ENCODE results near the gene FAM135A. TPM values are rescaled to one million over a fixed set of nuclear protein-coding genes. Genes with fewer than 3 reads are reported as not detected.

Gene FAM135A
- total RNA-seq, 1 donor = 21.0 TPM

DNA sequence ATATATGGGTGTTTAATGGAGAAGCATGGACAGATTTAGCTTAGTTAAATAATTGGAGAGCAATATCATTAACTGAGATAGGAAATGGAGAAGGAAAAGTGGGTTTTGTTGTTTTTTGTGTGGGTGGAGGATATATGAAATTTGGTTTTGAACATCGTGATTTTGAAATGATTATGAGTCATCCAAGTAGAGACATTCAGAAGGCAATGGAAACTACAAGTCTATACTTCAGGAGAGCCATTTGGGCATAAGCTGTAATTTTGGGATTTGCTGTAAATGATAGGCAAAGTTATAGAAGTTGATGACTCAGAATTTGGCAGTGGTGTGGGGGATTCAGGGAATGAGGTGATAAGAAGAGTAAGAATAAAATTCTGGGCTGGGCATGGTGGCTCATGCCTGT, 27.4 kb upstream of the FAM135A start:
- DNase-seq (ENCODE audit: low read depth) = peak; percentile 2
- TF ChIP-seq, protein P1, sequence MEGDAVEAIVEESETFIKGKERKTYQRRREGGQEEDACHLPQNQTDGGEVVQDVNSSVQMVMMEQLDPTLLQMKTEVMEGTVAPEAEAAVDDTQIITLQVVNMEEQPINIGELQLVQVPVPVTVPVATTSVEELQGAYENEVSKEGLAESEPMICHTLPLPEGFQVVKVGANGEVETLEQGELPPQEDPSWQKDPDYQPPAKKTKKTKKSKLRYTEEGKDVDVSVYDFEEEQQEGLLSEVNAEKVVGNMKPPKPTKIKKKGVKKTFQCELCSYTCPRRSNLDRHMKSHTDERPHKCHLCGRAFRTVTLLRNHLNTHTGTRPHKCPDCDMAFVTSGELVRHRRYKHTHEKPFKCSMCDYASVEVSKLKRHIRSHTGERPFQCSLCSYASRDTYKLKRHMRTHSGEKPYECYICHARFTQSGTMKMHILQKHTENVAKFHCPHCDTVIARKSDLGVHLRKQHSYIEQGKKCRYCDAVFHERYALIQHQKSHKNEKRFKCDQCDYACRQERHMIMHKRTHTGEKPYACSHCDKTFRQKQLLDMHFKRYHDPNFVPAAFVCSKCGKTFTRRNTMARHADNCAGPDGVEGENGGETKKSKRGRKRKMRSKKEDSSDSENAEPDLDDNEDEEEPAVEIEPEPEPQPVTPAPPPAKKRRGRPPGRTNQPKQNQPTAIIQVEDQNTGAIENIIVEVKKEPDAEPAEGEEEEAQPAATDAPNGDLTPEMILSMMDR (IDR thresholded peaks at IDR 0.05; ENCODE audit: insufficient read depth, low read length) = no peak
- no peak overlapping the region for H3K4me3 ChIP-seq (ENCODE audit: low read depth, low read length)

DNA sequence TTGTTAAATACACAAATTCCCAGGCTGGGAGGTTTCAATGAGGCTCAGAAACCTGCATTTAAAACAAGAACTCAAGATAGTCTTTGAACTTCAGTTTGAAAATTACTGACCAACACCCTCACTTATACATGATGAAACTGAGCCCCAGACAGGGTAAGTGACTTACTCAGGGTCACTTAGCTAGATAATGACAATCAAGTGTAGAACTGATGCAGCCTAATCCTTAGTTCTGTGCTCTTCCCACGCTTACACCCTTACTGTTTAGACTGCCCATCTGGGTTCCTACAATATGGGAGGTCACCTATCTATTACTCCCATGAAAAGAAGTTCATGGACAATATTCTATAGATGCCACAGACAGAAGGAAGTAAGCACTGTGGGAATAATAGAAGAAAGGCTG, 24.5 kb upstream of the FAM135A start:
- H3K4me3 ChIP-seq (ENCODE audit: low read depth, low read length) = no peak overlapping the region
- no peak for DNase-seq (ENCODE audit: low read depth)
- TF ChIP-seq, protein P1 (IDR thresholded peaks at IDR 0.05; ENCODE audit: insufficient read depth, low read length) = no peak

DNA sequence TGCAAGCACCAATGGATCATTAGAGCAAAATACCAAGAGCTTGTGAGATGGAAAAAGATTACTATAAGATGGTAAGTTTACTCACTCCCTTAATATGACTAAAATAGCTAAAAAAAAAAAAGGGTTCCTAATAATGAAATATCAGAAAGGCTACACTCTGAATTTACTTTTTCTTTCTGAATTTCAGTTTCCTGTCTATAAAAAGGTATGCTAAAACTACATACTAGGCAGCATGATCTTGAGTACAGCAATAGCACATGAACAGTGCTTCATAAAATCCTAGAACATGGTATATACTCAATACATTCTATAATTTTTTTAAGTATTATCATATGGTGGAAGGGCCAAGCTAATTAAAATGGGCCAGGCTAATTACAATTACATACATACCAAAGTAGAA, 24.0 kb upstream of the FAM135A start:
- no peak overlapping the region for H3K4me3 ChIP-seq (ENCODE audit: low read depth, low read length)
- TF ChIP-seq, protein P1 (IDR thresholded peaks at IDR 0.05; ENCODE audit: insufficient read depth, low read length) = no peak
- DNase-seq (ENCODE audit: low read depth) = no peak

DNA sequence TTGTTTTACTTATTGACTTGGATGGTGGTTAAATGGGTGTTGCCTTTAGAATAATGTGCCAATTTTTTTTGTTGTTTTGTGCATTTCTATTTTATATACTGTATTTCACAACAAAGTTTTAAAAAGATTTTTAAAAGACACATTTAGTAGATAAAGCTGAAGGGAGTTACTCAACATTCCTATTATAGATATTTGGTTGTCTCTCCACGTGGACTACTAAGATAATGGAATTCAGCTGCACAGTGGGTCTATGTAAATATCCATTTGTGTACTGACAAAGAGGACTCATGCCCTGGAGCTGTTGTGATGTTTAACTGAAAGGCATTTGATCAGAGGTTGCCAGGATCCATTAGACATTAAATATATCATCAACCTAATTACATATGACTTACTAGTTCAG, 23.2 kb upstream of the FAM135A start:
- no peak overlapping the region for H3K4me3 ChIP-seq (ENCODE audit: low read depth, low read length)
- TF ChIP-seq, protein P1 (IDR thresholded peaks at IDR 0.05; ENCODE audit: insufficient read depth, low read length) = no peak
- no peak for DNase-seq (ENCODE audit: low read depth)

DNA sequence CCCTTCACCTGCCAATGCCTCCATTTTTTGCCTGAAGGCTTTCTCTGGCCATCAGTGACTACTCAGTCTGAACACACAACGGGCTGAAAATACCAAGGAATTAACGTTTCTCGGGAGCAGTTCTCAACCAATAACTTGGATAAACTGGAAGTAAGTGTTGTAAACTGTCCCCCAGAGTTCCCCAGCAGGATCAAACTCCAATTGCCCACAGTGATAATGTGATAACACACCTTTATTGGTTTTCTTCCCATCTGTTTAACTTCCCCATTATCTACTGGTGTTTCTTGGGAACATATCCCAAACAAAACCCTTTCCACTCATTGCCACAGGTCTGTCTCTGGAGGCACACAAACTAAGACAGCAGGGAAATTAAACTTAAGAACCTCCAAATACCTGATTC, 21.8 kb upstream of the FAM135A start:
- TF ChIP-seq, protein P1 (IDR thresholded peaks at IDR 0.05; ENCODE audit: insufficient read depth, low read length) = no peak
- DNase-seq (ENCODE audit: low read depth) = no peak

DNA sequence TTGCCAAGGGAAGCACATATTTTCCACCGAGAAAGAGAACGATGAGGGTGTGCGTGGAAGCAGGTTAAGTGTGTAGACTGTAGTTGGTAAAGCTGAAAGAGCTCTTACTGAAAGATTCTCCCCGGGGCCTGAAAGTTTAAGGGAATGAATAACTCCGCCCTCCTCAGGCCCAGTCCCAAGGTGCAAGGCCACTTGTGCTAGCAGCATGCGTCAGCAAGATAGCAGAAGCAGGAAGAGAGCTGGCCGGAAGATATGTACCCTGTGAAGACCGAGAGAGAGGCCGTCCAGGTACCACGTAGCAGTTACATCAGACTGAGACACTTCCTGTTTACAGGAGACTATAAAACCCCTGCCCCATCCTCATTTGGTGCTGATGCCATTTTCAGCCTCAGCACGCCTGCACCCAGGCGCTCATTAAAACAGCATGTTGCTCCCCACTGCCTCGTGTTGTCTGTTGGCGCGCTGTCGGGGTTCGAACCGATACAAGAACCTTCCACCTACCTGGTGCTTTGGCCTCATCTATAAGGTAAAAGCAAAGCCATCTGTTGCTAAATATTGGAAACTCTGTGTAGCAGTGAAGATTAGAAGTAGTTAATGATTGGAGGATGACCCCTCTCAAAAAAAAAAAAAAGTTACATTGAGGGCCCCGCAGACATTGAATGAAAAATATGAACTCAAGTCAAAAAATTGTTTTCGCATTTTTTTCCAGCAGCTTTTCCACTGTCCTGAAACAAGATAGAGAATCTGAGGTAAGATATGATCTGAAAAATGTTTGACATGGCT, 18.6 kb upstream of the FAM135A start:
- TF ChIP-seq, protein P1 (IDR thresholded peaks at IDR 0.05; ENCODE audit: insufficient read depth, low read length) = no peak
- no peak for DNase-seq (ENCODE audit: low read depth)
- no peak overlapping the region for H3K4me3 ChIP-seq (ENCODE audit: low read depth, low read length)

More for the DNA sequence above, 21.8 kb upstream of the FAM135A start:
- no peak overlapping the region for H3K4me3 ChIP-seq (ENCODE audit: low read depth, low read length)

DNA sequence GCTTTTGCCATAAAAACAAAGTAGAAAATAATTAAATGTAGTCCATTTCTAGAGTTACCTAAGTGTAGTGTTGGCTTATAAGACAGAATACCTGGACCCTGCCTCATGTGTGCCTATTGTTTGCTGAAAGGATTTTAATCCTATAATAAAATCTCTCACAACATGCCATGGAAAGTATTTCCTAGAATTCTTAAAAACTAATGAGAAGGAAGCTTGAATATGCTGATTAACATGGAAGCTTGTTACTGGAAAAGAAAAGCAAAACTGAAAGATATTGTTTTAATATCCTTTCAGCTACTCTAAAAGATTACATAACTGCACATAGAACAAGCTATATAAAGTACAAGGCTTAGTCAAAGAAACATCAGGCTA, 18.0 kb upstream of the FAM135A start:
- TF ChIP-seq, protein P1 (IDR thresholded peaks at IDR 0.05; ENCODE audit: insufficient read depth, low read length) = no peak
- H3K4me3 ChIP-seq (ENCODE audit: low read depth, low read length) = no peak overlapping the region
- DNase-seq (ENCODE audit: low read depth) = no peak

Measured in fibroblast of the aortic adventitia (primary cell).